ENCODE measurements around the gene KCND3. TPM values are rescaled to one million over a fixed set of nuclear protein-coding genes. Genes with fewer than 3 reads are reported as not detected.

KCND3 gene
- total RNA-seq, 3 donors from 2014 or later (not counting 1 experiment from before 2014, with no cell fraction given) = 0.07 to 0.16 TPM; not detected in 1

GRCh38 chr1:111777301-111777700 lies 212.2 kb downstream of the KCND3 start:
- ATAC-seq (no peak), DNase-seq (no peak)
- H3K4me3 Mint-ChIP-seq = no peak overlapping the region
- H3K4me1 Mint-ChIP-seq = no peaks in the 10 kb centered on the region
- H3K27ac Mint-ChIP-seq = no peak overlapping the region
- no peak overlapping the region for H3K27ac ChIP-seq (ENCODE audit: low read length)
- H3K9me3 Mint-ChIP-seq = no peaks in the 10 kb centered on the region
- H3K36me3 Mint-ChIP-seq = no peaks in the 10 kb centered on the region
- H3K9me3 ChIP-seq (ENCODE audit: control insufficient read depth, insufficient read depth, low read length) = no peaks in the 10 kb centered on the region
- WGBS (ENCODE audit: insufficient coverage) = 100% methylated on average over 1 of the region's 1 CpG
- TF ChIP-seq, protein P1, sequence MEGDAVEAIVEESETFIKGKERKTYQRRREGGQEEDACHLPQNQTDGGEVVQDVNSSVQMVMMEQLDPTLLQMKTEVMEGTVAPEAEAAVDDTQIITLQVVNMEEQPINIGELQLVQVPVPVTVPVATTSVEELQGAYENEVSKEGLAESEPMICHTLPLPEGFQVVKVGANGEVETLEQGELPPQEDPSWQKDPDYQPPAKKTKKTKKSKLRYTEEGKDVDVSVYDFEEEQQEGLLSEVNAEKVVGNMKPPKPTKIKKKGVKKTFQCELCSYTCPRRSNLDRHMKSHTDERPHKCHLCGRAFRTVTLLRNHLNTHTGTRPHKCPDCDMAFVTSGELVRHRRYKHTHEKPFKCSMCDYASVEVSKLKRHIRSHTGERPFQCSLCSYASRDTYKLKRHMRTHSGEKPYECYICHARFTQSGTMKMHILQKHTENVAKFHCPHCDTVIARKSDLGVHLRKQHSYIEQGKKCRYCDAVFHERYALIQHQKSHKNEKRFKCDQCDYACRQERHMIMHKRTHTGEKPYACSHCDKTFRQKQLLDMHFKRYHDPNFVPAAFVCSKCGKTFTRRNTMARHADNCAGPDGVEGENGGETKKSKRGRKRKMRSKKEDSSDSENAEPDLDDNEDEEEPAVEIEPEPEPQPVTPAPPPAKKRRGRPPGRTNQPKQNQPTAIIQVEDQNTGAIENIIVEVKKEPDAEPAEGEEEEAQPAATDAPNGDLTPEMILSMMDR (IDR thresholded peaks at IDR 0.05) = no peak
- H3K4me1 ChIP-seq (ENCODE audit: control insufficient read depth, insufficient read depth, low read length) = no peaks in the 10 kb centered on the region
- intact Hi-C loops (cut with micrococcal nuclease) = no loop called here
- no peaks in the 10 kb centered on the region for H3K36me3 ChIP-seq (ENCODE audit: control insufficient read depth, insufficient read depth, low read length)
- no peaks in the 10 kb centered on the region for H3K27me3 ChIP-seq (ENCODE audit: control insufficient read depth, insufficient read depth, low read length)
- no peak overlapping the region for H3K4me3 ChIP-seq (ENCODE audit: low read length)
- peaks cover 0 to 10% of the 10 kb centered on the region in 2 donors for H3K27me3 Mint-ChIP-seq (ENCODE audit: low read depth in 2 of 2)

DNA sequence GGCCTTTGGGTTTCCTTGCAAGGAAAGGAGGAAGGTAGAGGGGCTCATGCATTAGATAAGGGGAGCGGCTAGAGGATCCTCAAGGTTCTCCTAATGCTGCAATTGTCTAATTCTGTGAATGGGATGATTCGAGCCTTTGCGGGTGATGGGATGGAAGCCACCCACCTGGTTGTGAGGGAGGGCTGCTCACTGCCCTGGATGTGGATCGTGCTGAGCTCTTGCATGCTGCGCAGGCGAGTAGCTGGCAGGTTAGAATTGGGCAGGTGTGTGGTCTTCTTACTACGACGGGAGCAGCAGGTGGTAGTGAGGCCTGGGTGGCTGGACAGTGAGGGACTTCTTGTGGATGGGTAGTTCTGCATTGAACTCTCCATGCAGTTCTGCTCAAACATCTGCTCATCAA lies 212.6 kb downstream of the KCND3 start:
- Histone ChIP-seq H3K4me1 (ENCODE audit: control insufficient read depth, insufficient read depth, low read length) (no peaks in the 10 kb centered on the region), H3K36me3 (ENCODE audit: control insufficient read depth, insufficient read depth, low read length) (no peaks in the 10 kb centered on the region), H3K9me3 (ENCODE audit: control insufficient read depth, insufficient read depth, low read length) (no peaks in the 10 kb centered on the region), H3K4me3 (ENCODE audit: low read length) (no peak overlapping the region), H3K27me3 (ENCODE audit: control insufficient read depth, insufficient read depth, low read length) (no peaks in the 10 kb centered on the region), H3K27ac (ENCODE audit: low read length) (no peak overlapping the region)
- TF ChIP-seq, protein P1 (IDR thresholded peaks at IDR 0.05) = no peak
- Mint-ChIP-seq H3K27me3 (ENCODE audit: low read depth in 2 of 2) (peaks cover 0 to 10% of the 10 kb centered on the region in 2 donors), H3K4me1 (no peaks in the 10 kb centered on the region), H3K36me3 (no peaks in the 10 kb centered on the region), H3K27ac (no peak overlapping the region), H3K9me3 (no peaks in the 10 kb centered on the region), H3K4me3 (no peak overlapping the region)
- ATAC-seq = no peak
- intact Hi-C loops (cut with micrococcal nuclease) = no loop called here
- DNase-seq = no peak
- 96% methylated on average over 8 of the region's 8 CpGs for WGBS (ENCODE audit: insufficient coverage)

DNA sequence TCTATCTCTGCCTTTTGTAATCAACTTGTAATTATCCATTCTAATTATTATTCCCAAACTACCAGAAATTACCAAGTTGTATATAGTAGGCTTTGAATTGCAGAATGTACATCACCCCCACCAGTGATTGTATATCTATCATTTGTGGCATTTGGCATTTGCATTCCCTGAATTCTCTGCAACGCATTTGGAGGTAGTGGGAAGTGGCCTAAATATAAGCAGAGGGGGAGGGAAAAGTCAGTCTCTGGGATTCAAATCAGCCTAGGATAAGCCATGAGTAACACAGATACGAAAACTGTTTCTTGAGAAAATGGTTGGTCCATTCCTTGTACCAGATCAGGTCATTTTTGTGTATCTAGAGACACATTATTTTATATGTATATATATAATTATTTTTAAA lies 213.1 kb downstream of the KCND3 start:
- no peaks in the 10 kb centered on the region for H3K4me1 ChIP-seq (ENCODE audit: control insufficient read depth, insufficient read depth, low read length)
- Mint-ChIP-seq H3K27ac (no peak overlapping the region), H3K9me3 (no peaks in the 10 kb centered on the region), H3K4me3 (no peak overlapping the region), H3K4me1 (no peaks in the 10 kb centered on the region), H3K27me3 (ENCODE audit: low read depth in 2 of 2) (peaks cover 0 to 8% of the 10 kb centered on the region in 2 donors), H3K36me3 (no peaks in the 10 kb centered on the region)
- no peak overlapping the region for H3K27ac ChIP-seq (ENCODE audit: low read length)
- no peaks in the 10 kb centered on the region for H3K36me3 ChIP-seq (ENCODE audit: control insufficient read depth, insufficient read depth, low read length)
- H3K27me3 ChIP-seq (ENCODE audit: control insufficient read depth, insufficient read depth, low read length) = no peaks in the 10 kb centered on the region
- no peak overlapping the region for H3K4me3 ChIP-seq (ENCODE audit: low read length)
- no peaks in the 10 kb centered on the region for H3K9me3 ChIP-seq (ENCODE audit: control insufficient read depth, insufficient read depth, low read length)
- ATAC-seq (no peak), DNase-seq (no peak)
- WGBS (ENCODE audit: insufficient coverage) = 100% methylated on average over 1 of the region's 2 CpGs
- TF ChIP-seq, protein P1 (IDR thresholded peaks at IDR 0.05) = no peak
- intact Hi-C loops (cut with micrococcal nuclease) = no loop called here

DNA sequence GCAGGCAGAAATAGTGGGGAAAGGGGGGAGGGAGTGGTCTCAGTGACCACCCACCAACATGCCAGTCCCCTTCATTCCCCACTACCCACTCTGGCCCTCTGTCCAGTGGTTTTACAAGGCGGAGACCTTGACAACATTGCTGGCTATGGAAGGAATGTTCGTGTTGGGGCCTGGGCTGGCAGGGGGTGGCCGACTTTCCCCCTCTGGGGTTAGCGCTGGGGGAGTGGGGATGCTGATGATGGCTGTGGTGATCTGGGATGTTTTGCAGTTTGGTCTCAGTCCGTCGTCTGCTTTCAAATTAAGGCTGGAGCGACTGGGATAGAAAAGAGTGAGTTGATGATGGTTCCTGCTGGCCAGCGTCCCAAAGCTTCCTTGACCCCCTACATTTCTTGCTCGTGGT lies 213.5 kb downstream of the KCND3 start:
- Mint-ChIP-seq H3K4me3 (no peak overlapping the region), H3K4me1 (no peaks in the 10 kb centered on the region), H3K27me3 (ENCODE audit: low read depth in 2 of 2) (peaks cover 0 to 7% of the 10 kb centered on the region in 2 donors), H3K36me3 (no peaks in the 10 kb centered on the region), H3K27ac (no peak overlapping the region), H3K9me3 (no peaks in the 10 kb centered on the region)
- no peaks in the 10 kb centered on the region for H3K27me3 ChIP-seq (ENCODE audit: control insufficient read depth, insufficient read depth, low read length)
- no peak overlapping the region for H3K4me3 ChIP-seq (ENCODE audit: low read length)
- peaks cover 1% of the 10 kb centered on the region for H3K36me3 ChIP-seq (ENCODE audit: control insufficient read depth, insufficient read depth, low read length)
- intact Hi-C loops (cut with micrococcal nuclease) = no loop called here
- H3K27ac ChIP-seq (ENCODE audit: low read length) = no peak overlapping the region
- no peak for ATAC-seq
- no peaks in the 10 kb centered on the region for H3K4me1 ChIP-seq (ENCODE audit: control insufficient read depth, insufficient read depth, low read length)
- no peaks in the 10 kb centered on the region for H3K9me3 ChIP-seq (ENCODE audit: control insufficient read depth, insufficient read depth, low read length)
- 92% methylated on average over 7 of the region's 9 CpGs for WGBS (ENCODE audit: insufficient coverage)
- DNase-seq = no peak
- TF ChIP-seq, protein P1 (IDR thresholded peaks at IDR 0.05) = no peak

All from natural killer cell (primary cell).